ENCODE data around the gene PGRMC1. TPM values are rescaled to one million over a fixed set of nuclear protein-coding genes. Genes with fewer than 3 reads are reported as not detected.

The PGRMC1 gene
- total RNA-seq, 1 experiment from 2014 or later = 330 TPM

Other genes starting within 250 kb of the PGRMC1 start
- gene CT47C1, start 163.3 kb upstream of the PGRMC1 start, total RNA-seq (2014; rRNA removed; shearing (Covaris generic)) = not detected in 2 replicates
- gene KIAA1210, start 108.5 kb upstream of the PGRMC1 start, total RNA-seq (2014; rRNA removed; shearing (Covaris generic)) = 0.04 TPM in 1 of 2 replicates, not detected in the other
- 21.5 and 22.0 TPM in 2 replicates for gene SLC25A43, start 163.1 kb downstream of the PGRMC1 start, total RNA-seq (2014; rRNA removed; shearing (Covaris generic))
- gene SLC25A5, start 232.2 kb downstream of the PGRMC1 start, total RNA-seq (2014; rRNA removed; shearing (Covaris generic)) = 399 and 652 TPM in 2 replicates

Data from H4 (cell line).